HCT116 (cell line): ENCODE data around the gene SLC25A43. TPM values are rescaled to one million over a fixed set of nuclear protein-coding genes. Genes with fewer than 3 reads are reported as not detected.

Source experiments
- ATAC-seq: fragments of 200-7000 bp; cut with Tn5 transposase; 2 replicates; pipeline ENCODE4 v1.9.1; 2020; ENCODE audit warnings: mild to moderate bottlenecking, moderate library complexity
- BruUV-seq: library from RNA; stranded (reverse); fragments of 400-500 nt; replicated peaks from 2 replicates; lab custom pipeline; 2021; lab: Mats Ljungman, UMichigan
- CTCF ChIA-PET: fragments of 300-600 bp; sonication (Branson Sonifier 250); formaldehyde crosslinking; loops from one replicate; lab custom pipeline; 2021; ENCODE audit warnings: antibody characterized with exemption; lab: Charles Lee
- POLR2A ChIA-PET: fragments of 300-600, 350-600 bp; sonication (Branson Sonifier 250); formaldehyde crosslinking; loops from one replicate; lab custom pipeline; 2021; ENCODE audit warnings: antibody characterized with exemption; lab: Charles Lee
- RAD21 ChIA-PET, 2 experiments: fragments of 300-600 bp; sonication (Branson Sonifier 250); formaldehyde crosslinking; loops; one replicate each; lab custom pipeline; 2023; ENCODE audit warnings: low total read pairs in 2 of 2; ENCODE audit not compliant: uncharacterized antibody in 2 of 2, unreplicated experiment in 2 of 2, low non-redundant PET in 1 of 2; lab: Charles Lee
- DNase-seq: peaks from one replicate; pipeline ENCODE4 v3.0.0-alpha.2; 2010; ENCODE audit warnings: low read depth, low spot score
- H2AFZ ChIP-seq: fragments of 200-600 bp; shearing (Covaris generic), sonication (generic); 2 replicates; pipeline ENCODE4 v1.6.1; 2017; ENCODE audit warnings: low read depth, mixed run types, mixed read lengths, antibody characterized with exemption, low read length; ENCODE audit not compliant: poor library complexity, severe bottlenecking
- H3K27ac ChIP-seq: 2 replicates; pipeline ENCODE4 v1.5.1; 2012; ENCODE audit warnings: low read depth, low read length
- H3K27me3 ChIP-seq: fragments of 200-600 bp; sonication (generic); 2 replicates; pipeline ENCODE4 v1.6.1; 2016; ENCODE audit warnings: mixed run types, low read length, mixed read lengths; ENCODE audit not compliant: insufficient read depth
- H3K36me3 ChIP-seq, 2 experiments: fragments of 200-500 bp in 1 of 2; fragments of 200-600 bp in 1 of 2; sonication (Bioruptor generic) in 1 of 2; sonication (generic) in 1 of 2; 2 replicates each; pipeline versions ENCODE4 v1.5.1 to v1.6.1; 2014 to 2016; ENCODE audit warnings: low read length in 2 of 2, inconsistent platforms in 1 of 2, mixed read lengths in 1 of 2, mixed run types in 1 of 2; ENCODE audit not compliant: insufficient read depth in 2 of 2, control insufficient read depth in 1 of 2
- H3K4me1 ChIP-seq, 2 experiments: fragments of 200-600 bp in 1 of 2; sonication (generic) in 1 of 2; 2 replicates each; pipeline versions ENCODE4 v1.5.1 to v1.6.1; 2012 to 2017; ENCODE audit warnings: low read length in 2 of 2, inconsistent platforms in 1 of 2, mild to moderate bottlenecking in 1 of 2, mixed read lengths in 1 of 2, mixed run types in 1 of 2, moderate library complexity in 1 of 2; ENCODE audit not compliant: insufficient read depth in 2 of 2, control insufficient read depth in 1 of 2
- H3K4me2 ChIP-seq: fragments of 200-600 bp; sonication (generic); 2 replicates; pipeline ENCODE4 v1.6.1; 2017; ENCODE audit warnings: mixed run types, low read length, mixed read lengths
- H3K4me3 ChIP-seq, 2 experiments: fragments of 200-600 bp in 1 of 2; sonication (generic) in 1 of 2; replicated peaks in 1 of 2; 2 replicates each; pipeline ENCODE4 v1.5.1; 2011 to 2016; ENCODE audit warnings: low read length in 2 of 2, control low read depth in 1 of 2, low read depth in 1 of 2, mild to moderate bottlenecking in 1 of 2, mixed read lengths in 1 of 2, mixed run types in 1 of 2
- H3K79me2 ChIP-seq: fragments of 200-600 bp; sonication (generic); 2 replicates; pipeline ENCODE4 v1.6.1; 2017; ENCODE audit warnings: mild to moderate bottlenecking, mixed run types, low read length, moderate library complexity, mixed read lengths; ENCODE audit not compliant: insufficient read depth
- H3K9ac ChIP-seq: fragments of 200-600 bp; sonication (generic); 2 replicates; pipeline ENCODE4 v1.6.1; 2016; ENCODE audit warnings: low read length, mixed read lengths
- H3K9me2 ChIP-seq: fragments of 200-600 bp; sonication (generic), shearing (Covaris generic); 2 replicates; pipeline ENCODE4 v1.6.1; 2017; ENCODE audit warnings: mixed run types, mild to moderate bottlenecking, moderate library complexity; ENCODE audit not compliant: insufficient read depth
- H3K9me3 ChIP-seq, 2 experiments: fragments of 200-500 bp in 1 of 2; fragments of 200-600 bp in 1 of 2; sonication (Bioruptor generic) in 1 of 2; sonication (generic) in 1 of 2; 2 replicates each; pipeline ENCODE4 v1.6.1; 2014 to 2017; ENCODE audit warnings: low read length in 2 of 2, mixed read lengths in 2 of 2, inconsistent platforms in 1 of 2, low read depth in 1 of 2, mild to moderate bottlenecking in 1 of 2, mixed run types in 1 of 2, moderate library complexity in 1 of 2; ENCODE audit not compliant: control insufficient read depth in 1 of 2, insufficient read depth in 1 of 2
- H4K20me1 ChIP-seq: fragments of 200-600 bp; sonication (generic), shearing (Covaris generic); 2 replicates; pipeline ENCODE4 v1.6.1; 2017; ENCODE audit warnings: mixed run types, mild to moderate bottlenecking, moderate library complexity; ENCODE audit not compliant: insufficient read depth
- CBX3 ChIP-seq: IDR thresholded peaks from 2 replicates; pipeline ENCODE4 v1.6.1; 2012; ENCODE audit warnings: low read depth
- EGR1 ChIP-seq: IDR thresholded peaks from 2 replicates; pipeline ENCODE4 v1.6.1; 2012; ENCODE audit warnings: low read depth
- ELF1 ChIP-seq: IDR thresholded peaks from 2 replicates; pipeline ENCODE4 v1.6.1; 2012; ENCODE audit warnings: low read depth, borderline replicate concordance
- EZH2 ChIP-seq: fragments of 200-600 bp; sonication (generic); IDR thresholded peaks from 2 replicates; pipeline ENCODE4 v1.6.1; 2017; ENCODE audit warnings: antibody characterized with exemption, mixed run types
- JUND ChIP-seq: IDR thresholded peaks from 2 replicates; pipeline ENCODE4 v1.6.1; 2012
- MAX ChIP-seq: IDR thresholded peaks from 2 replicates; pipeline ENCODE4 v1.6.1; 2012
- POLR2AphosphoS5 ChIP-seq: IDR thresholded peaks from 2 replicates; pipeline ENCODE4 v1.6.1; 2011; ENCODE audit warnings: mild to moderate bottlenecking, low read depth, low read length, moderate library complexity
- REST ChIP-seq: IDR thresholded peaks from 2 replicates; pipeline ENCODE4 v1.6.1; 2012; ENCODE audit warnings: low read depth
- SIN3A ChIP-seq: IDR thresholded peaks from 2 replicates; pipeline ENCODE4 v1.6.1; 2012; ENCODE audit warnings: low read depth
- SP1 ChIP-seq: IDR thresholded peaks from 2 replicates; pipeline ENCODE4 v1.6.1; 2012; ENCODE audit warnings: low read depth
- TCF7L2 ChIP-seq: IDR thresholded peaks from 2 replicates; pipeline ENCODE4 v1.7.0; 2011; ENCODE audit warnings: borderline replicate concordance, inconsistent platforms; ENCODE audit not compliant: insufficient read depth, insufficient read length; ENCODE audit errors: extremely low read depth
- YY1 ChIP-seq: IDR thresholded peaks from 2 replicates; pipeline ENCODE4 v1.6.1; 2011; ENCODE audit warnings: low read length, low read depth, moderate library complexity, mild to moderate bottlenecking; ENCODE audit not compliant: insufficient replicate concordance; ENCODE audit errors: extremely low read depth
- ZNF274 ChIP-seq: fragments of 200-500 bp; sonication (Bioruptor generic); IDR thresholded peaks from 2 replicates; pipeline ENCODE4 v1.6.1; 2014; ENCODE audit warnings: mild to moderate bottlenecking, low read depth, low read length, inconsistent platforms
- intact Hi-C: fragments of 100-400 bp; cut with micrococcal nuclease; formaldehyde crosslinking; loops from 2 replicates; pipeline ENCODE4 v1.10.0; 2022
- total RNA-seq: library from RNA; stranded (reverse); gene quantifications from one replicate; pipeline ENCODE4 v1.2.1, GENCODE V29; 2021; ENCODE audit not compliant: unreplicated experiment
- TF ChIP-seq, protein P1 (sequence below): IDR thresholded peaks from 2 replicates; pipeline ENCODE4 v1.6.1; 2012

SLC25A43 gene
- total RNA-seq, 1 experiment from 2014 or later: 14.1 TPM

DNA sequence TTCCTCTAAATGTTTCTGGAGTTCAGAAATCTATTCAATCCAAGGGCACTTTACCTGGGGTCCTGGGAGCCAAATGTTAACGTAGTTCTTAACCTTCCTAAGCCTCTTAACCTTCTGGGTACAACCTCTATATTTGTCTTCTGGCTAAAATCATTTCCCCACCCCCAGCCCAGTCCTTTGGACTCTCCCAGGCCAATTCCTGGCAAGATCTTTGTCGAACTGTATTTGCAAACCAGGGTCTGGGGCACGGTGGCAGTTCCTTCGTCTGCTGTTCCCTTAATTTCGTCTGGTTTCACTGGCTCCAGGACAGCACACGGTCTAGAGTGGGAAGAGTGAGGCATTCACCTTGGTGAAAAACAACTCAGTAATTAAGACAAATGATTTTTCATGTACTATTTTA, 68.3 kb downstream of the SLC25A43 start:
- Histone ChIP-seq H3K79me2 (peaks cover 13% of the 10 kb centered on the region), H3K9ac (peak overlapping the region; percentile 97; the same call in 1 of the 2 replicates), H3K4me2 (peak overlapping the region; percentile 74), H3K9me2 (no peaks in the 10 kb centered on the region), H3K27ac (no peak overlapping the region), H3K9me3 (no peaks in the 10 kb centered on the region), H4K20me1 (0 out of 2 replicates have a peak, but pooled peaks cover 5% of the 10 kb centered on the region), H3K36me3 (peaks cover 6 to 17% of the 10 kb centered on the region in 2 experiments; a peak in 2 of 4 replicates), H3K27me3 (no peaks in the 10 kb centered on the region), H3K4me1 (peaks cover 5 to 12% of the 10 kb centered on the region in 2 experiments; a peak in 3 of 4 replicates), H3K4me3 (peak overlapping the region in 1 of 2 experiments; percentile 81; a peak in 1 of 4 replicates), H2AFZ (no peak overlapping the region)
- ChIA-PET POLR2A (no interaction called here), CTCF (interaction anchor here (0.8 kb wide), 1 partner anchor 15 kb away, joined by 4 read pairs; no protein-coding TSS in a partner anchor), RAD21 (no interaction called here)
- no peak for TF ChIP-seq JUND
- TF ChIP-seq EGR1: no peak
- no peak for TF ChIP-seq MAX
- no peak for TF ChIP-seq CBX3
- no peak for TF ChIP-seq ZNF274
- intact Hi-C loops: no loop called here
- ATAC-seq: no peak
- DNase-seq: no peak
- no TSS peak for BruUV-seq

GRCh38 chrX:119467842-119468550, 68.9 kb downstream of the SLC25A43 start, which contains the start of gene SLC25A5:
Gene SLC25A5, plus strand, starts transcription at chrX:119468444. Its CDS starts 72 bp downstream, at chrX:119468516.
- RAD21 ChIA-PET: no interaction called here
- no TSS peak for BruUV-seq
- TF ChIP-seq TCF7L2 (no peak), EZH2 (no peak), CBX3 (no peak), SP1 (peak; percentile 44; the same call in 1 of the 2 replicates), ZNF274 (no peak), EGR1 (no peak), REST (no peak), YY1 (peak; percentile 51), ELF1 (no peak), POLR2AphosphoS5 (peak; percentile 87), MAX (peak; percentile 73), SIN3A (peak; percentile 58; the same call in 1 of the 2 replicates)
- TF ChIP-seq, protein P1, sequence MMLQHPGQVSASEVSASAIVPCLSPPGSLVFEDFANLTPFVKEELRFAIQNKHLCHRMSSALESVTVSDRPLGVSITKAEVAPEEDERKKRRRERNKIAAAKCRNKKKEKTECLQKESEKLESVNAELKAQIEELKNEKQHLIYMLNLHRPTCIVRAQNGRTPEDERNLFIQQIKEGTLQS: no peak

More at GRCh38 chrX:119467842-119468550, 68.9 kb downstream of the SLC25A43 start, which contains the start of gene SLC25A5:
- CTCF ChIA-PET: interaction anchor here (0.8 kb wide), 1 partner anchor 15 kb away, joined by 4 read pairs; no protein-coding TSS in a partner anchor
- intact Hi-C loops: no loop called here
- Histone ChIP-seq H3K4me2 (peak within 1 kb of the TSS; percentile 74), H4K20me1 (0 out of 2 replicates have a peak, but pooled peaks cover 5% of the 10 kb centered on the region), H3K79me2 (peaks cover 13% of the 10 kb centered on the region), H3K4me3 (peak within 1 kb of the TSS; percentile 74 to 81), H3K9me3 (no peaks in the 10 kb centered on the region), H3K4me1 (peaks cover 5 to 12% of the 10 kb centered on the region in 2 experiments; a peak in 3 of 4 replicates), H3K9ac (peak within 1 kb of the TSS; percentile 97), H3K9me2 (no peaks in the 10 kb centered on the region), H3K27ac (peak within 1 kb of the TSS; percentile 88), H3K27me3 (no peaks in the 10 kb centered on the region), H2AFZ (no peak within 1 kb of the TSS), H3K36me3 (peaks cover 6 to 17% of the 10 kb centered on the region in 2 experiments; a peak in 2 of 4 replicates)
- ATAC-seq (peak; percentile 92), DNase-seq (no peak)
- POLR2A ChIA-PET: interaction anchor here (0.7 to 0.8 kb wide), 4 partner anchors 12 to 317 kb away, joined by 3 to 5 read pairs (median 3); no protein-coding TSS in a partner anchor
